Fibroblast of lung (primary cell): ENCODE measurements around the gene STMN3. TPM values are rescaled to one million over a fixed set of nuclear protein-coding genes. Genes with fewer than 3 reads are reported as not detected.

Experiments used
- DNase-seq, 2 donors: peaks; one replicate each; pipeline versions ENCODE4 v3.0.0 to v3.0.0-alpha.2; 2010; ENCODE audit warnings: low read depth in 2 of 2
- H2AFZ ChIP-seq: 2 replicates; pipeline ENCODE4 v1.5.1; 2012; ENCODE audit warnings: low read length, control low read depth, inconsistent platforms
- H3K27ac ChIP-seq: 2 replicates; pipeline ENCODE4 v1.5.1; 2011; ENCODE audit warnings: low read length, control low read depth; ENCODE audit not compliant: insufficient read depth
- H3K27me3 ChIP-seq: 2 replicates; pipeline ENCODE4 v1.5.1; 2011; ENCODE audit warnings: mild to moderate bottlenecking, low read length; ENCODE audit not compliant: control insufficient read depth, insufficient read depth
- H3K36me3 ChIP-seq: 2 replicates; pipeline ENCODE4 v1.5.1; 2011; ENCODE audit warnings: low read length; ENCODE audit not compliant: control insufficient read depth, insufficient read depth
- H3K4me1 ChIP-seq: 2 replicates; pipeline ENCODE4 v1.5.1; 2011; ENCODE audit warnings: low read length; ENCODE audit not compliant: control insufficient read depth, insufficient read depth; ENCODE audit errors: extremely low read depth
- H3K4me2 ChIP-seq: 2 replicates; pipeline ENCODE4 v1.5.1; 2011; ENCODE audit warnings: low read length, control low read depth; ENCODE audit not compliant: insufficient read depth; ENCODE audit errors: extremely low read depth
- H3K4me3 ChIP-seq, 4 experiments: fragments of 200-600 bp in 1 of 4; sonication (generic) in 1 of 4; replicated peaks in 1 of 4; 2 replicates each; pipeline ENCODE4 v1.5.1; 2011 to 2016; ENCODE audit warnings: low read length in 4 of 4, low read depth in 3 of 4, mild to moderate bottlenecking in 3 of 4, control low read depth in 2 of 4, inconsistent platforms in 1 of 4, mixed read lengths in 1 of 4; ENCODE audit not compliant: insufficient read depth in 1 of 4; ENCODE audit errors: control extremely low read depth in 1 of 4
- H3K79me2 ChIP-seq: 2 replicates; pipeline ENCODE4 v1.5.1; 2012; ENCODE audit warnings: mild to moderate bottlenecking, low read length, inconsistent platforms; ENCODE audit not compliant: control insufficient read depth, insufficient read depth
- H3K9ac ChIP-seq: 2 replicates; pipeline ENCODE4 v1.5.1; 2011; ENCODE audit warnings: mild to moderate bottlenecking, low read length, control low read depth; ENCODE audit not compliant: insufficient read depth
- H3K9me3 ChIP-seq: 2 replicates; pipeline ENCODE4 v1.5.1; 2012; ENCODE audit warnings: low read depth, low read length; ENCODE audit not compliant: control insufficient read depth, insufficient read depth
- H4K20me1 ChIP-seq: 2 replicates; pipeline ENCODE4 v1.5.1; 2011; ENCODE audit warnings: low read length; ENCODE audit not compliant: control insufficient read depth, insufficient read depth; ENCODE audit errors: extremely low read depth
- EZH2 ChIP-seq: IDR thresholded peaks from 2 replicates; pipeline ENCODE4 v1.5.1; 2012; ENCODE audit warnings: low read length, control low read depth, mild to moderate bottlenecking; ENCODE audit errors: missing control alignments
- polyA plus RNA-seq, 2 donors: library from polyadenylated mRNA; depleted of rRNA in 1 of 2; stranded (reverse) in 1 of 2; unstranded in 1 of 2; fragments of >200 nt; gene quantifications; 2 replicates each; pipeline ENCODE4 v1.2.1, GENCODE V29; 2011 to 2012; ENCODE audit warnings: missing spikeins in 1 of 2
- total RNA-seq: library from RNA; depleted of rRNA; stranded (reverse); fragments of >200 nt; gene quantifications from 2 replicates; pipeline ENCODE4 v1.2.1, GENCODE V29; 2014
- TF ChIP-seq, protein P1 (sequence below), 2 donors: IDR thresholded peaks in 1 of 2; conservative IDR thresholded peaks in 1 of 2; 1 replicate in 1 of 2; 2 replicates in 1 of 2; pipeline ENCODE4 v1.5.1; 2011 to 2012; ENCODE audit warnings: low read length in 2 of 2, control low read depth in 1 of 2, inconsistent platforms in 1 of 2, low read depth in 1 of 2, mild to moderate bottlenecking in 1 of 2

STMN3 gene
- total and polyA plus RNA-seq, 2 donors (not counting 1 experiment from before 2014, with no cell fraction given) = 3.7 to 34.3 TPM

DNA sequence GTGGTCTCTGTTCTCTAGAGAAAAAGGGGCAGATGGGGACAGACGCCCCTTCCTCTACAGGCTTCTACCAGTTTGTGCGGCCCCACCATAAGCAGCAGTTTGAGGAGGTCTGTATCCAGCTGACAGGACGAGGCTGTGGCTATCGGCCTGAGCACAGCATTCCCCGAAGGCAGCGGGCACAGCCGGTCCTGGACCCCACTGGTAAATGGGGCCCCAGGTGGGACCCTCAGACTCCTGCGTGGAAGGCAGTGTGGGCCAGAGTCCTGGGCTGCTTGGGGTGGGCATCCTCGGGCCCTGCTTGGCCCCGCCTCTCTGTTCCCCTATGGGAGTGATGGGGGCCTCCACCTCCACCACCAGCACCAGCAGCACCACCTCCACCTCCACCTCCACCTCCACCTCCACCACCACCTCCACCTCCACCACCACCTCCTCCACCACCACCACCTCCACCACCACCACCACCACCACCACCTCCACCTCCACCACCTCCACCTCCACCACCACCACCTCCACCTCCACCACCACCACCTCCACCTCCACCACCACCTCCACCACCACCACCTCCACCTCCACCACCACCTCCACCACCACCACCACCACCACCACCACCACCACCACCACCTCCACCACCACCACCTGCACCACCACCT is 40.0 kb upstream of the STMN3 start:
- H3K9me3 ChIP-seq = no peaks in the 10 kb centered on the region
- no peak overlapping the region for H2AFZ ChIP-seq
- peaks cover 14% of the 10 kb centered on the region for H3K4me1 ChIP-seq
- no peak for DNase-seq
- H3K4me3 ChIP-seq = no peak overlapping the region
- H3K4me2 ChIP-seq = no peak overlapping the region
- no peaks in the 10 kb centered on the region for H3K27me3 ChIP-seq
- H3K36me3 ChIP-seq = peaks cover 37% of the 10 kb centered on the region
- peaks cover 3% of the 10 kb centered on the region for H3K79me2 ChIP-seq
- H4K20me1 ChIP-seq = no peaks in the 10 kb centered on the region
- no peak overlapping the region for H3K9ac ChIP-seq
- no peak for TF ChIP-seq EZH2
- TF ChIP-seq, protein P1, sequence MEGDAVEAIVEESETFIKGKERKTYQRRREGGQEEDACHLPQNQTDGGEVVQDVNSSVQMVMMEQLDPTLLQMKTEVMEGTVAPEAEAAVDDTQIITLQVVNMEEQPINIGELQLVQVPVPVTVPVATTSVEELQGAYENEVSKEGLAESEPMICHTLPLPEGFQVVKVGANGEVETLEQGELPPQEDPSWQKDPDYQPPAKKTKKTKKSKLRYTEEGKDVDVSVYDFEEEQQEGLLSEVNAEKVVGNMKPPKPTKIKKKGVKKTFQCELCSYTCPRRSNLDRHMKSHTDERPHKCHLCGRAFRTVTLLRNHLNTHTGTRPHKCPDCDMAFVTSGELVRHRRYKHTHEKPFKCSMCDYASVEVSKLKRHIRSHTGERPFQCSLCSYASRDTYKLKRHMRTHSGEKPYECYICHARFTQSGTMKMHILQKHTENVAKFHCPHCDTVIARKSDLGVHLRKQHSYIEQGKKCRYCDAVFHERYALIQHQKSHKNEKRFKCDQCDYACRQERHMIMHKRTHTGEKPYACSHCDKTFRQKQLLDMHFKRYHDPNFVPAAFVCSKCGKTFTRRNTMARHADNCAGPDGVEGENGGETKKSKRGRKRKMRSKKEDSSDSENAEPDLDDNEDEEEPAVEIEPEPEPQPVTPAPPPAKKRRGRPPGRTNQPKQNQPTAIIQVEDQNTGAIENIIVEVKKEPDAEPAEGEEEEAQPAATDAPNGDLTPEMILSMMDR (conservative IDR thresholded peaks at IDR 0.05 in 1 of 2, IDR thresholded peaks at IDR 0.05 in 1 of 2; ENCODE audit: low read depth in 1 of 2, low read length in 2 of 2) = no peak
- H3K27ac ChIP-seq = no peak overlapping the region

DNA sequence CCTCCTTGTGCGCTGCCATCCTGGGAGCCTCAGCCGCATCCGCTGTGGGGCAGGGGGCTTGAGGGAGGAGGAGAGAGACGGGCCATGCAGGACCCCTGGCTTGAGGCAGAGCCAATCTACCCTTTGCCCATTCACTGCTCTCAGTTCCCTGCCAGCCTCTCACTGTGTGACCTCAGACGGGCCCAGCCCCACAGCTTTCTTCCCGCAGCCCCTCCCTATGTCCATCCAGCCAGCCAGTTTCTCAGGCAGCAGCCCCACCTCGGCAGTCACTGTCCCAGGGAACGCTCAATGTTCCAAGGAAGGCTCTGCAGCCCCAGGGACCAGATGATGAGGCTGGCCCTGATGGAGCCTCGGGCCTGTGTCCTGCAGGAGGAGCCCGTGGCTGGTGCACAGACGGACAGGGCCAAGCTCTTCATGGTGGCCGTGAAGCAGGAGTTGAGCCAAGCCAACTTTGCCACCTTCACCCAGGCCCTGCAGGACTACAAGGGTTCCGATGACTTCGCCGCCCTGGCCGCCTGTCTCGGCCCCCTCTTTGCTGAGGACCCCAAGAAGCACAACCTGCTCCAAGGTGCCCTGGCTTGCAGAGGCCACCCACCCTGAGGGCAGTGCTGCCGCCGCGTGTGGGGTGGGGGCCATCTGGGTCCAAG is 39.3 kb upstream of the STMN3 start:
- Histone ChIP-seq H3K27me3 (no peaks in the 10 kb centered on the region), H3K9ac (no peak overlapping the region), H3K9me3 (no peaks in the 10 kb centered on the region), H3K27ac (peak overlapping the region; percentile 2), H3K4me3 (no peak overlapping the region), H4K20me1 (no peaks in the 10 kb centered on the region), H3K4me2 (no peak overlapping the region), H3K79me2 (peaks cover 3% of the 10 kb centered on the region), H3K36me3 (peaks cover 37% of the 10 kb centered on the region), H2AFZ (no peak overlapping the region), H3K4me1 (peaks cover 16% of the 10 kb centered on the region)
- peak in 1 of 2 donors; percentile 38 for DNase-seq
- no peak for TF ChIP-seq EZH2
- TF ChIP-seq, protein P1 (conservative IDR thresholded peaks at IDR 0.05 in 1 of 2, IDR thresholded peaks at IDR 0.05 in 1 of 2; ENCODE audit: low read depth in 1 of 2, low read length in 2 of 2) = peak in 1 of 2 donors; percentile 13

DNA sequence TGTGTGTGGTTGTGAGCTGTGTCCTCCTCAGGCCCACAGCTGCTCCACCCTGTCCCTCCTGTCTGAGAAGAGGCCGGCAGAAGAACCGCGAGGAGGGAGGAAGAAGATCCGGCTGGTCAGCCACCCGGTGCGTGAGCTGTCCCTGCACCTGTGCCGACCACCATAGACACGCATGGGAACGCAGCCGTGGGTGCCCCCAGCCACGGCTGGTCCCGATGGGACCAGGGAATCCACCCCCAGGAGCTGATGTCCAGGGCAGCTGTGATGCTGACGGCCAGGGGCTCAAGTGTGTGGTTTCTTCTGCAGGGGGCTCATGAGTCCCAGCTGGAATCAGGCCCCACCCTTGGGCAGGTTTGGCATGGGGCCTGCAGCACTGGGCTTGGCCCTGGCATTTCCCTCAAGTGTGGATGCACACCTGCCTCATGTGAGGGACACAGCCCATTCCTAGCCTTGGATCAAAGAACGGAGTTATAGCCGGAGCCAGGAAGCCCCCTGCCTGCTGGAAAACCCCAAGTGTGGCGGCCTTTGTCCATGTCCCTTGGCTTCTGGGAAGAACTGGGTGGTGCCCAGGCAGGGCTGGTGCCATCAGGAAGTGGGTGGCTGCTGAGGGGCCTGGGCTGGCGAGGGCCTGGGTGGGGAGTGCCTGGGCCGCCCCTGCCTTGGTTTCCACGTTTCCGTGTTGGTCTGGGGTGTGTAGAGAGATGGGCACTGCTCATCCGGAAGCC is 38.6 kb upstream of the STMN3 start:
- Histone ChIP-seq H3K27ac (peak overlapping the region; percentile 2), H3K4me2 (no peak overlapping the region), H3K4me1 (peaks cover 17% of the 10 kb centered on the region), H3K9ac (no peak overlapping the region), H3K79me2 (no peaks in the 10 kb centered on the region), H3K27me3 (no peaks in the 10 kb centered on the region), H3K36me3 (peaks cover 31% of the 10 kb centered on the region), H2AFZ (no peak overlapping the region), H3K4me3 (no peak overlapping the region), H3K9me3 (no peaks in the 10 kb centered on the region), H4K20me1 (no peaks in the 10 kb centered on the region)
- no peak for TF ChIP-seq EZH2
- TF ChIP-seq, protein P1 (conservative IDR thresholded peaks at IDR 0.05 in 1 of 2, IDR thresholded peaks at IDR 0.05 in 1 of 2; ENCODE audit: low read depth in 1 of 2, low read length in 2 of 2) = no peak
- no peak for DNase-seq
